ENCODE results near the gene AASS. TPM values are rescaled to one million over a fixed set of nuclear protein-coding genes. Genes with fewer than 3 reads are reported as not detected.
"Not testable (repeated sequence)": the region's sequence is repeated elsewhere in the genome, so short reads cannot be mapped to it uniquely, and the experiment has no call there.

The AASS gene
- total RNA-seq, 3 donors from 2014 or later (not counting 1 experiment from before 2014, with no cell fraction given): 1.6 to 2.4 (median 1.6) TPM

- no peak overlapping the region for H3K4me3 ChIP-seq (ENCODE audit: low read length)
- H3K9me3 ChIP-seq (ENCODE audit: control insufficient read depth, insufficient read depth, low read length): peaks cover 3% of the 10 kb centered on the region
- intact Hi-C loops (cut with micrococcal nuclease): no loop called here
- no peak overlapping the region for H3K4me3 Mint-ChIP-seq
- no peak overlapping the region for H3K27ac ChIP-seq (ENCODE audit: low read length)
- H3K36me3 ChIP-seq (ENCODE audit: control insufficient read depth, insufficient read depth, low read length): no peaks in the 10 kb centered on the region
- no peaks in the 10 kb centered on the region for H3K27me3 Mint-ChIP-seq (ENCODE audit: low read depth in 2 of 2)
- H3K4me1 ChIP-seq (ENCODE audit: control insufficient read depth, insufficient read depth, low read length): no peaks in the 10 kb centered on the region
- ATAC-seq: no peak
- H3K36me3 Mint-ChIP-seq: no peaks in the 10 kb centered on the region
- 0% methylated on average over 1 of the region's 1 CpG for WGBS (ENCODE audit: insufficient coverage)
- no peaks in the 10 kb centered on the region for H3K27me3 ChIP-seq (ENCODE audit: control insufficient read depth, insufficient read depth, low read length)
- TF ChIP-seq, protein P1, sequence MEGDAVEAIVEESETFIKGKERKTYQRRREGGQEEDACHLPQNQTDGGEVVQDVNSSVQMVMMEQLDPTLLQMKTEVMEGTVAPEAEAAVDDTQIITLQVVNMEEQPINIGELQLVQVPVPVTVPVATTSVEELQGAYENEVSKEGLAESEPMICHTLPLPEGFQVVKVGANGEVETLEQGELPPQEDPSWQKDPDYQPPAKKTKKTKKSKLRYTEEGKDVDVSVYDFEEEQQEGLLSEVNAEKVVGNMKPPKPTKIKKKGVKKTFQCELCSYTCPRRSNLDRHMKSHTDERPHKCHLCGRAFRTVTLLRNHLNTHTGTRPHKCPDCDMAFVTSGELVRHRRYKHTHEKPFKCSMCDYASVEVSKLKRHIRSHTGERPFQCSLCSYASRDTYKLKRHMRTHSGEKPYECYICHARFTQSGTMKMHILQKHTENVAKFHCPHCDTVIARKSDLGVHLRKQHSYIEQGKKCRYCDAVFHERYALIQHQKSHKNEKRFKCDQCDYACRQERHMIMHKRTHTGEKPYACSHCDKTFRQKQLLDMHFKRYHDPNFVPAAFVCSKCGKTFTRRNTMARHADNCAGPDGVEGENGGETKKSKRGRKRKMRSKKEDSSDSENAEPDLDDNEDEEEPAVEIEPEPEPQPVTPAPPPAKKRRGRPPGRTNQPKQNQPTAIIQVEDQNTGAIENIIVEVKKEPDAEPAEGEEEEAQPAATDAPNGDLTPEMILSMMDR (IDR thresholded peaks at IDR 0.05): no peak
- DNase-seq: no peak
- H3K4me1 Mint-ChIP-seq: no peaks in the 10 kb centered on the region
- H3K9me3 Mint-ChIP-seq: peaks cover 8 to 10% of the 10 kb centered on the region in 2 donors
- no peak overlapping the region for H3K27ac Mint-ChIP-seq
These were observed 38.0 kb upstream of the AASS start for GRCh38 chr7:122182081-122182480.

DNA sequence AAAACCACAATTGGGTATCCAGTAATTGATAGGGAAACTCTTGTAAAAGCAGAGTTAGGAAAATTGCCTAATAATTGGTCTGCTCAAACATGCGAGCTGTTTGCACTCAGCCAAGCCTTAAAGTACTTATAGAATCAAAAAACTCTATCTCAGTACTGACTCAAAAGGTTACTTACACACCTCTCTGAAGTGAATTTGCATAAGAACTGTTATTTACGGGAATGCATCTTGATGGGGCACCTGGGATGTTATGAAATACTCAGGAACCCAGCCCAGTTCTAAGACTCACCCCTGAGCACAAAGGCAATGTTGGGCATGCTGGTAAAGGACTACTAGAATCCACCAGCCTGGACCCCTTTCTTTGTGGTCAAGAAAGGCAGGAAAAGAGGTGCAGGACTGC lies 28.1 kb upstream of the AASS start:
- H3K36me3 Mint-ChIP-seq; ATAC-seq; H3K36me3 ChIP-seq (ENCODE audit: control insufficient read depth, insufficient read depth, low read length); H3K27me3 Mint-ChIP-seq (ENCODE audit: low read depth in 2 of 2); H3K4me3 ChIP-seq (ENCODE audit: low read length); intact Hi-C loops (cut with micrococcal nuclease); H3K9me3 ChIP-seq (ENCODE audit: control insufficient read depth, insufficient read depth, low read length); H3K4me1 ChIP-seq (ENCODE audit: control insufficient read depth, insufficient read depth, low read length); H3K27ac Mint-ChIP-seq; H3K4me1 Mint-ChIP-seq; H3K27ac ChIP-seq (ENCODE audit: low read length); H3K9me3 Mint-ChIP-seq; DNase-seq; H3K27me3 ChIP-seq (ENCODE audit: control insufficient read depth, insufficient read depth, low read length); H3K4me3 Mint-ChIP-seq: not testable (repeated sequence)
- WGBS (ENCODE audit: insufficient coverage): 69% methylated on average over 1 of the region's 2 CpGs

- ATAC-seq: no peak
These were observed 22.7 kb upstream of the AASS start for GRCh38 chr7:122166740-122167139.

DNA sequence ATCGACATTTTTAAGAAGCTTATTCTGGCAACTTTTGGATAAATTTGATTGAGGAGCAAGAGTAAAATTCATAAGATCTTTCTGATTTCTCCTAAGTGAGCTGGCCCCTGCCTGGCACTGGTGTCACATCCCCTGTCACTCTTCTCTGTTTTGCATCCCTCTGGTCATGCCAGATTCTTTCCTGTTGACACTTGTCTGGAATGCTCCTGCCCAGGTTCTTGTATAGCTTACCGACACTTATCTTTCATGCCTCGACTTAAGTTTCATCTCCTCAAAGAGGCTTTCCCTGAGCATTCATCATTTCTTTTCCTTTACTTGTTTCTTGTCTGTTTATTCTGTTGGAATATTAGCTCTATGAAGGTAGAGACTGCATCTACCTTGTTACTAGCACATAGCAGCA lies 22.2 kb upstream of the AASS start:
- no peaks in the 10 kb centered on the region for H3K27me3 ChIP-seq (ENCODE audit: control insufficient read depth, insufficient read depth, low read length)
- H3K27ac ChIP-seq (ENCODE audit: low read length): no peak overlapping the region
- DNase-seq (no peak), ATAC-seq (no peak)
- no peaks in the 10 kb centered on the region for H3K4me1 Mint-ChIP-seq
- no peak overlapping the region for H3K27ac Mint-ChIP-seq
- no peaks in the 10 kb centered on the region for H3K36me3 ChIP-seq (ENCODE audit: control insufficient read depth, insufficient read depth, low read length)
- H3K36me3 Mint-ChIP-seq: no peaks in the 10 kb centered on the region
- H3K9me3 Mint-ChIP-seq: no peaks in the 10 kb centered on the region
- 93% methylated on average over 3 of the region's 3 CpGs for WGBS (ENCODE audit: insufficient coverage)
- H3K4me3 ChIP-seq (ENCODE audit: low read length): no peak overlapping the region
- TF ChIP-seq, protein P1 (IDR thresholded peaks at IDR 0.05): no peak
- no peak overlapping the region for H3K4me3 Mint-ChIP-seq
- intact Hi-C loops (cut with micrococcal nuclease): no loop called here
- H3K4me1 ChIP-seq (ENCODE audit: control insufficient read depth, insufficient read depth, low read length): no peaks in the 10 kb centered on the region
- no peaks in the 10 kb centered on the region for H3K9me3 ChIP-seq (ENCODE audit: control insufficient read depth, insufficient read depth, low read length)
- H3K27me3 Mint-ChIP-seq (ENCODE audit: low read depth in 2 of 2): no peaks in the 10 kb centered on the region

More at GRCh38 chr7:122166740-122167139, 22.7 kb upstream of the AASS start:
- no peaks in the 10 kb centered on the region for H3K27me3 Mint-ChIP-seq (ENCODE audit: low read depth in 2 of 2)
- Histone ChIP-seq H3K27me3 (ENCODE audit: control insufficient read depth, insufficient read depth, low read length) (no peaks in the 10 kb centered on the region), H3K9me3 (ENCODE audit: control insufficient read depth, insufficient read depth, low read length) (no peaks in the 10 kb centered on the region), H3K4me3 (ENCODE audit: low read length) (no peak overlapping the region), H3K27ac (ENCODE audit: low read length) (no peak overlapping the region), H3K4me1 (ENCODE audit: control insufficient read depth, insufficient read depth, low read length) (no peaks in the 10 kb centered on the region), H3K36me3 (ENCODE audit: control insufficient read depth, insufficient read depth, low read length) (no peaks in the 10 kb centered on the region)
- no peaks in the 10 kb centered on the region for H3K36me3 Mint-ChIP-seq
- TF ChIP-seq, protein P1 (IDR thresholded peaks at IDR 0.05): no peak
- no peak for DNase-seq
- 83% methylated on average over 1 of the region's 1 CpG for WGBS (ENCODE audit: insufficient coverage)
- intact Hi-C loops (cut with micrococcal nuclease): no loop called here
- no peaks in the 10 kb centered on the region for H3K4me1 Mint-ChIP-seq
- H3K9me3 Mint-ChIP-seq: no peaks in the 10 kb centered on the region
- no peak overlapping the region for H3K27ac Mint-ChIP-seq
- no peak overlapping the region for H3K4me3 Mint-ChIP-seq
